Upper lobe of left lung (tissue), 6 donors: ENCODE results near the gene ZHX3. TPM values are rescaled to one million over a fixed set of nuclear protein-coding genes. Genes with fewer than 3 reads are reported as not detected.

Experiments used
- ATAC-seq, 2 donors: fragments of 200-7000 bp; cut with Tn5 transposase; one replicate each; pipeline ENCODE4 v1.9.1; 2022; ENCODE audit warnings: mild to moderate bottlenecking in 2 of 2, moderate library complexity in 2 of 2; ENCODE audit not compliant: low FRiP score in 2 of 2
- DNase-seq, 2 donors: peaks; one replicate each; pipeline ENCODE4 v3.0.0-alpha.2; 2019 to 2020
- H3K27ac ChIP-seq, 4 donors: fragments of 200-600 bp; sonication (generic); one replicate each; pipeline ENCODE4 v1.5.1; 2016 to 2019
- H3K27me3 ChIP-seq, 4 donors: fragments of 200-600 bp; sonication (generic); one replicate each; pipeline ENCODE4 v1.5.1; 2017 to 2019
- H3K36me3 ChIP-seq, 4 donors: fragments of 200-600 bp; sonication (generic); one replicate each; pipeline ENCODE4 v1.5.1; 2016 to 2019
- H3K4me1 ChIP-seq, 4 donors: fragments of 200-600 bp; sonication (generic); one replicate each; pipeline ENCODE4 v1.5.1; 2018 to 2019
- H3K4me3 ChIP-seq, 4 donors: fragments of 200-600 bp; sonication (generic); one replicate each; pipeline ENCODE4 v1.5.1; 2017 to 2019; ENCODE audit warnings: mild to moderate bottlenecking in 2 of 4, moderate library complexity in 1 of 4
- H3K9me3 ChIP-seq, 4 donors: fragments of 200-600 bp; sonication (generic); one replicate each; pipeline ENCODE4 v1.5.1; 2018 to 2019
- EP300 ChIP-seq, 4 donors: sonication (generic); formaldehyde crosslinking; IDR thresholded peaks; one replicate each; pipeline ENCODE4 v1.5.1; 2017; ENCODE audit warnings: antibody characterized with exemption in 4 of 4, control low read depth in 2 of 4
- POLR2A ChIP-seq, 4 donors: fragments of 450-650 bp; IDR thresholded peaks; one replicate each; pipeline ENCODE4 v1.5.1; 2016 to 2017; ENCODE audit warnings: antibody characterized with exemption in 4 of 4, mild to moderate bottlenecking in 2 of 4
- POLR2AphosphoS5 ChIP-seq, 2 donors: sonication (generic); formaldehyde crosslinking; IDR thresholded peaks; one replicate each; pipeline ENCODE4 v1.5.1; 2017; ENCODE audit warnings: antibody characterized with exemption in 2 of 2
- WGBS, 2 donors: methylation state at CpG; one replicate each; pipeline ENCODE4 v1.1.5; 2017 to 2018; 5-methylcytosine and 5-hydroxymethylcytosine counted together
- total RNA-seq, 6 donors: library from RNA; depleted of rRNA in 4 of 6; stranded (reverse); fragments of >200 nt in 4 of 6; gene quantifications; one replicate each; pipeline versions ENCODE4 v1.1.0 to v1.2.1, GENCODE V29; 2016 to 2021
- TF ChIP-seq, protein P1 (sequence below), 6 experiments: fragments of 450-650 bp in 4 of 6; fragments of 200-600 bp in 2 of 6; sonication (generic) in 2 of 6; IDR thresholded peaks; one replicate each; pipeline ENCODE4 v1.5.1; 2016 to 2019; ENCODE audit warnings: antibody characterized with exemption in 6 of 6
- donor health status: DM: no; HTN: no; CAD: no; lungs with moderate emphysema.
- donor health status: DM: no; HTN: yes; CAD: no; lungs with severe emphysema.

ZHX3 gene
- total RNA-seq, 6 donors from 2014 or later = 30.4 to 57.5 (median 44.9) TPM

- TF ChIP-seq, protein P1, sequence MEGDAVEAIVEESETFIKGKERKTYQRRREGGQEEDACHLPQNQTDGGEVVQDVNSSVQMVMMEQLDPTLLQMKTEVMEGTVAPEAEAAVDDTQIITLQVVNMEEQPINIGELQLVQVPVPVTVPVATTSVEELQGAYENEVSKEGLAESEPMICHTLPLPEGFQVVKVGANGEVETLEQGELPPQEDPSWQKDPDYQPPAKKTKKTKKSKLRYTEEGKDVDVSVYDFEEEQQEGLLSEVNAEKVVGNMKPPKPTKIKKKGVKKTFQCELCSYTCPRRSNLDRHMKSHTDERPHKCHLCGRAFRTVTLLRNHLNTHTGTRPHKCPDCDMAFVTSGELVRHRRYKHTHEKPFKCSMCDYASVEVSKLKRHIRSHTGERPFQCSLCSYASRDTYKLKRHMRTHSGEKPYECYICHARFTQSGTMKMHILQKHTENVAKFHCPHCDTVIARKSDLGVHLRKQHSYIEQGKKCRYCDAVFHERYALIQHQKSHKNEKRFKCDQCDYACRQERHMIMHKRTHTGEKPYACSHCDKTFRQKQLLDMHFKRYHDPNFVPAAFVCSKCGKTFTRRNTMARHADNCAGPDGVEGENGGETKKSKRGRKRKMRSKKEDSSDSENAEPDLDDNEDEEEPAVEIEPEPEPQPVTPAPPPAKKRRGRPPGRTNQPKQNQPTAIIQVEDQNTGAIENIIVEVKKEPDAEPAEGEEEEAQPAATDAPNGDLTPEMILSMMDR (IDR thresholded peaks at IDR 0.05) = no peak
- no peak for TF ChIP-seq EP300 (IDR thresholded peaks at IDR 0.05)
- no peak for TF ChIP-seq POLR2A (IDR thresholded peaks at IDR 0.05)
- TF ChIP-seq POLR2AphosphoS5 (IDR thresholded peaks at IDR 0.05) = no peak
- 75 to 80% methylated on average over 8 to 11 of the region's 11 CpGs for WGBS, 2 donors
- ATAC-seq (no peak), DNase-seq (no peak)
- H3K27me3 ChIP-seq = no peaks in the 10 kb centered on the region
- peaks cover 45 to 99% (median 87%) of the 10 kb centered on the region in 4 donors for H3K36me3 ChIP-seq
- no peaks in the 10 kb centered on the region for H3K9me3 ChIP-seq
- peaks cover 7 to 12% (median 10%) of the 10 kb centered on the region in 4 donors for H3K4me1 ChIP-seq
- no peak overlapping the region for H3K4me3 ChIP-seq
- peak overlapping the region in 1 of 4 donors; percentile 24 for H3K27ac ChIP-seq
These were observed 149.9 kb downstream of the ZHX3 start for GRCh38 chr20:41167481-41168253.

- peak overlapping the region in 1 of 4 donors; percentile 21 for H3K27ac ChIP-seq
- 89 to 95% methylated on average over 3 of the region's 3 CpGs for WGBS, 2 donors
These were observed 150.4 kb downstream of the ZHX3 start for GRCh38 chr20:41167118-41167470.

DNA sequence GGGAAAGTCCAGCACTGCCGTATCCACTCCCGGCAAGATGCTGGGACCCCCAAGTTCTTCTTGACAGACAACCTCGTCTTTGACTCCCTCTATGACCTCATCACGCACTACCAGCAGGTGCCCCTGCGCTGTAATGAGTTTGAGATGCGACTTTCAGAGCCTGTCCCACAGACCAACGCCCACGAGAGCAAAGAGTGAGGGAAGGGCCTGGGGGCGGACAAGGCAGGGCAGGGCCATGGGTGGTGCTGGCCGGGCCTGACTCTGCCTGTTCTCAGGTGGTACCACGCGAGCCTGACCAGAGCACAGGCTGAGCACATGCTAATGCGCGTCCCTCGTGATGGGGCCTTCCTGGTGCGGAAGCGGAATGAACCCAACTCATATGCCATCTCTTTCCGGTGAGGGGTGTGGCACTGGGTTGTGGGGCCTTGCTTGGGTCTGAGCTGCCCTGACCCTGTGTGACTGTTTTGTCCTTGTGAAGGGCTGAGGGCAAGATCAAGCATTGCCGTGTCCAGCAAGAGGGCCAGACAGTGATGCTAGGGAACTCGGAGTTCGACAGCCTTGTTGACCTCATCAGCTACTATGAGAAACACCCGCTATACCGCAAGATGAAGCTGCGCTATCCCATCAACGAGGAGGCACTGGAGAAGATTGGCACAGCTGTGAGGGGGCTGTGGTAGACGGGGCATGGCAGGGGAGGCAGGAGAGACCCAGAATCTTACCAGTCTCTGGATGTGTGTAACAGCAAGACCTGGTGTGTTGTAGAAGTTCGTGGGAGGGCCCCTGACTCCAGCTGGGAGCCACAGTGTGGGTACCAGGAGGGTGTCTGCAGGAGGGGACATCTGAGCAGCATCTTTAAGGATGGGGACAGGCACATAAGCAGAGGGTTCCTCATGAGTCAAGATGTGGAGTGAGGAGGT, 151.1 kb downstream of the ZHX3 start:
- ATAC-seq = no peak
- Histone ChIP-seq H3K4me1 (peaks cover 0 to 5% (median 2%) of the 10 kb centered on the region in 4 donors), H3K36me3 (peaks cover 50 to 99% (median 88%) of the 10 kb centered on the region in 4 donors), H3K27me3 (no peaks in the 10 kb centered on the region), H3K27ac (peak overlapping the region in 1 of 4 donors; percentile 21), H3K9me3 (no peaks in the 10 kb centered on the region), H3K4me3 (no peak overlapping the region)
- TF ChIP-seq POLR2AphosphoS5 (IDR thresholded peaks at IDR 0.05) = no peak
- TF ChIP-seq, protein P1 (IDR thresholded peaks at IDR 0.05) = no peak
- TF ChIP-seq EP300 (IDR thresholded peaks at IDR 0.05) = no peak
- TF ChIP-seq POLR2A (IDR thresholded peaks at IDR 0.05) = no peak
- WGBS, 2 donors = 93 to 94% methylated on average over 24 to 27 of the region's 27 CpGs
- DNase-seq = no peak

More at GRCh38 chr20:41167118-41167470, 150.4 kb downstream of the ZHX3 start:
- no peak overlapping the region for H3K4me3 ChIP-seq
- H3K27me3 ChIP-seq = no peaks in the 10 kb centered on the region
- DNase-seq (no peak), ATAC-seq (no peak)
- H3K4me1 ChIP-seq = peaks cover 3 to 6% (median 5%) of the 10 kb centered on the region in 4 donors
- peaks cover 50 to 99% (median 88%) of the 10 kb centered on the region in 4 donors for H3K36me3 ChIP-seq
- H3K9me3 ChIP-seq = no peaks in the 10 kb centered on the region
- TF ChIP-seq POLR2A (IDR thresholded peaks at IDR 0.05) = no peak
- TF ChIP-seq, protein P1 (IDR thresholded peaks at IDR 0.05) = no peak
- TF ChIP-seq EP300 (IDR thresholded peaks at IDR 0.05) = no peak
- no peak for TF ChIP-seq POLR2AphosphoS5 (IDR thresholded peaks at IDR 0.05)

DNA sequence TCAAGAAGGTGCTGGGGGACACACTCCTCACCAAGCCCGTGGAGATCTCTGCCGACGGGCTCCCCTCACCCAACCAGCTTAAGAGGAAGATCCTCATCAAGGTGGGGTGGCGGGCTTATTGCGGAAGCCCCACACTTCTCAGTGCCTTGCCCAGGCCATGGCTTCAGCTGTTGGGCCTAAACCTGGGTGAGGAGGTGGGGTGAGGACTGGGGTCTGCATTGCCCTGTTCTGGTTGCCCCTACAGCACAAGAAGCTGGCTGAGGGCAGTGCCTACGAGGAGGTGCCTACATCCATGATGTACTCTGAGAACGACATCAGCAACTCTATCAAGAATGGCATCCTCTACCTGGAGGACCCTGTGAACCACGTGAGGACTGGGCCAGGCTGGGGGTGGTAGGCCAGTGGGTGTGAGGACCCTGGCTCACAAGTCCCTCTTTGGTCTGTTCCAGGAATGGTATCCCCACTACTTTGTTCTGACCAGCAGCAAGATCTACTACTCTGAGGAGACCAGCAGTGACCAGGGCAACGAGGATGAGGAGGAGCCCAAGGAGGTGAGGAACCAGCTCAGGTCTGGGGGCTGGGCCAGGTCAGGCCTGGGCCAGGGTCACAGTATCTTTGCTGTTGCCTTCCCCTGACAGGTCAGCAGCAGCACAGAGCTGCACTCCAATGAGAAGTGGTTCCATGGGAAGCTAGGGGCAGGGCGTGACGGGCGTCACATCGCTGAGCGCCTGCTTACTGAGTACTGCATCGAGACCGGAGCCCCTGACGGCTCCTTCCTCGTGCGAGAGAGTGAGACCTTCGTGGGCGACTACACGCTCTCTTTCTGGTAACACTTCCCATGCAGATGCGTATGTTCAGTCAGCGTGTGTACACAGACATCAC, 152.3 kb downstream of the ZHX3 start:
- no peaks in the 10 kb centered on the region for H3K27me3 ChIP-seq
- ATAC-seq (no peak), DNase-seq (no peak)
- H3K4me3 ChIP-seq = no peak overlapping the region
- H3K4me1 ChIP-seq = peaks cover 0 to 7% (median 2%) of the 10 kb centered on the region in 4 donors
- 88 to 89% methylated on average over 21 to 24 of the region's 24 CpGs for WGBS, 2 donors
- no peaks in the 10 kb centered on the region for H3K9me3 ChIP-seq
- TF ChIP-seq POLR2A (IDR thresholded peaks at IDR 0.05) = no peak
- TF ChIP-seq POLR2AphosphoS5 (IDR thresholded peaks at IDR 0.05) = no peak
- TF ChIP-seq, protein P1 (IDR thresholded peaks at IDR 0.05) = no peak
- TF ChIP-seq EP300 (IDR thresholded peaks at IDR 0.05) = no peak
- no peak overlapping the region for H3K27ac ChIP-seq
- peaks cover 50 to 93% (median 84%) of the 10 kb centered on the region in 4 donors for H3K36me3 ChIP-seq
